ENCODE data around the gene ATP10A.
"Not testable (repeated sequence)": the region's sequence is repeated elsewhere in the genome, so short reads cannot be mapped to it uniquely, and the experiment has no call there.

The ATP10A gene

GRCh38 chr15:25763954-25764353 is 99.2 kb downstream of the ATP10A start:
- H2AFZ ChIP-seq = no peak overlapping the region
- H3K79me2 ChIP-seq = no peaks in the 10 kb centered on the region
- H3K4me1 ChIP-seq = peaks cover 6% of the 10 kb centered on the region
- H3K27me3 ChIP-seq (ENCODE audit: control insufficient read depth, insufficient read depth, low read length) = no peaks in the 10 kb centered on the region
- H3K9ac ChIP-seq = no peak overlapping the region
- no peak overlapping the region for H3K27ac ChIP-seq
- H3K9me3 ChIP-seq (ENCODE audit: control insufficient read depth, low read length) = no peaks in the 10 kb centered on the region
- no peak overlapping the region for H3K4me3 ChIP-seq (ENCODE audit: low read depth, low read length)
- no peak for TF ChIP-seq CTCF (IDR thresholded peaks at IDR 0.05)
- no peaks in the 10 kb centered on the region for H3K36me3 ChIP-seq (ENCODE audit: control insufficient read depth, insufficient read depth, low read length)
- no peak overlapping the region for H3K4me2 ChIP-seq (ENCODE audit: low read length)

- Histone ChIP-seq H3K4me3 (ENCODE audit: low read depth, low read length) (no peak overlapping the region), H3K79me2 (no peaks in the 10 kb centered on the region), H3K27ac (no peak overlapping the region), H3K4me2 (ENCODE audit: low read length) (no peak overlapping the region), H3K27me3 (ENCODE audit: control insufficient read depth, insufficient read depth, low read length) (no peaks in the 10 kb centered on the region), H3K4me1 (peaks cover 6% of the 10 kb centered on the region), H3K9ac (no peak overlapping the region), H3K9me3 (ENCODE audit: control insufficient read depth, low read length) (no peaks in the 10 kb centered on the region), H2AFZ (no peak overlapping the region), H3K36me3 (ENCODE audit: control insufficient read depth, insufficient read depth, low read length) (no peaks in the 10 kb centered on the region)
- TF ChIP-seq CTCF (IDR thresholded peaks at IDR 0.05) = no peak
These were observed 99.8 kb downstream of the ATP10A start for GRCh38 chr15:25763331-25763751.

GRCh38 chr15:25761971-25762662 is 101.0 kb downstream of the ATP10A start:
- Histone ChIP-seq H2AFZ (no peak overlapping the region), H3K27ac (no peak overlapping the region), H3K9me3 (ENCODE audit: control insufficient read depth, low read length) (no peaks in the 10 kb centered on the region), H3K79me2 (no peaks in the 10 kb centered on the region), H3K4me1 (peaks cover 6% of the 10 kb centered on the region), H3K36me3 (ENCODE audit: control insufficient read depth, insufficient read depth, low read length) (no peaks in the 10 kb centered on the region), H3K9ac (no peak overlapping the region), H3K4me3 (ENCODE audit: low read depth, low read length) (no peak overlapping the region), H3K27me3 (ENCODE audit: control insufficient read depth, insufficient read depth, low read length) (no peaks in the 10 kb centered on the region), H3K4me2 (ENCODE audit: low read length) (no peak overlapping the region)
- TF ChIP-seq CTCF (IDR thresholded peaks at IDR 0.05) = no peak

- Histone ChIP-seq H3K9me3 (ENCODE audit: control insufficient read depth, low read length) (no peaks in the 10 kb centered on the region), H2AFZ (no peak overlapping the region), H3K27me3 (ENCODE audit: control insufficient read depth, insufficient read depth, low read length) (no peaks in the 10 kb centered on the region), H3K9ac (no peak overlapping the region), H3K4me3 (ENCODE audit: low read depth, low read length) (no peak overlapping the region), H3K4me1 (no peaks in the 10 kb centered on the region), H3K79me2 (no peaks in the 10 kb centered on the region), H3K27ac (no peak overlapping the region), H3K36me3 (ENCODE audit: control insufficient read depth, insufficient read depth, low read length) (no peaks in the 10 kb centered on the region), H3K4me2 (ENCODE audit: low read length) (no peak overlapping the region)
- no peak for TF ChIP-seq CTCF (IDR thresholded peaks at IDR 0.05)
These were observed 103.7 kb downstream of the ATP10A start for GRCh38 chr15:25759421-25759820.

- not testable (repeated sequence) for H3K27me3 ChIP-seq (ENCODE audit: control insufficient read depth, insufficient read depth, low read length); H3K27ac ChIP-seq; H3K4me2 ChIP-seq (ENCODE audit: low read length); H3K9me3 ChIP-seq (ENCODE audit: control insufficient read depth, low read length); H2AFZ ChIP-seq; H3K79me2 ChIP-seq; H3K4me3 ChIP-seq (ENCODE audit: low read depth, low read length); H3K9ac ChIP-seq; H3K4me1 ChIP-seq; H3K36me3 ChIP-seq (ENCODE audit: control insufficient read depth, insufficient read depth, low read length)
These were observed 104.5 kb downstream of the ATP10A start for GRCh38 chr15:25758612-25759011.
